ENCODE measurements around the gene SRRM2.

The SRRM2 gene

DNA sequence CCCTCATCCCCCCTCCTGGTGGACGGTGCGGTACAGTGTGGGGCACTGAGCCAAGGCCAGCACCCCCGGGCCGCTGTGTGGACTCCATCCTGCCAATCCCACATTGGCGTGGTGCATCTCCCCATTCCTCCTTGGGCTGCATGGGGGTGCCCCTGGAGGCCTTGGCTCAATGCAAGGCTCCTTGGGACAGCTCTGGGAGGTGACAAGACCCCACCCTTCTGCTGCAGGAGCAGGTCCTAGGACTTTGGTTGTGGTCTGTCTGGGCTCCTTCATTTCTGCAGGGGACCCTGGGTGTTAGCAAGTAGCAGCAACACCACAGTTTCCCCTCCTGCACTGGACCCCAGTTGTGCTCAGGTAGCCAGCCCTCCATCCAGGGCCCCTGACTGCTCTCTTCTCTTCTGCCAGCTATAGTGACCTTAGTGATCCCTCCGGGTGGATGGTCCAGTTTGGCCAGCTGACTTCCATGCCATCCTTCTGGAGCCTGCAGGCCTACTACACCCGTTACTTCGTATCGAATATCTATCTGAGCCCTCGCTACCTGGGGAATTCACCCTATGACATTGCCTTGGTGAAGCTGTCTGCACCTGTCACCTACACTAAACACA, 65.9 kb downstream of the SRRM2 start:
- no peak overlapping the region for H3K9ac ChIP-seq (ENCODE audit: low read length in 2 of 2)
- no peaks in the 10 kb centered on the region for H3K4me1 ChIP-seq (ENCODE audit: control insufficient read depth, insufficient read depth, low read length)
- no peaks in the 10 kb centered on the region for H3K9me3 ChIP-seq (ENCODE audit: control insufficient read depth in 2 of 2, low read length in 2 of 2)
- H3K36me3 ChIP-seq (ENCODE audit: control insufficient read depth in 2 of 2, insufficient read depth in 2 of 2, low read length in 2 of 2) = no peaks in the 10 kb centered on the region
- H3K27me3 ChIP-seq (ENCODE audit: control insufficient read depth in 1 of 2, insufficient read depth in 2 of 2, low read length in 2 of 2) = peaks cover 15 to 16% of the 10 kb centered on the region in 2 donors
- no peak overlapping the region for H3K4me3 ChIP-seq (ENCODE audit: low read length in 2 of 2)
- H3K27ac ChIP-seq (ENCODE audit: low read length) = no peak overlapping the region

DNA sequence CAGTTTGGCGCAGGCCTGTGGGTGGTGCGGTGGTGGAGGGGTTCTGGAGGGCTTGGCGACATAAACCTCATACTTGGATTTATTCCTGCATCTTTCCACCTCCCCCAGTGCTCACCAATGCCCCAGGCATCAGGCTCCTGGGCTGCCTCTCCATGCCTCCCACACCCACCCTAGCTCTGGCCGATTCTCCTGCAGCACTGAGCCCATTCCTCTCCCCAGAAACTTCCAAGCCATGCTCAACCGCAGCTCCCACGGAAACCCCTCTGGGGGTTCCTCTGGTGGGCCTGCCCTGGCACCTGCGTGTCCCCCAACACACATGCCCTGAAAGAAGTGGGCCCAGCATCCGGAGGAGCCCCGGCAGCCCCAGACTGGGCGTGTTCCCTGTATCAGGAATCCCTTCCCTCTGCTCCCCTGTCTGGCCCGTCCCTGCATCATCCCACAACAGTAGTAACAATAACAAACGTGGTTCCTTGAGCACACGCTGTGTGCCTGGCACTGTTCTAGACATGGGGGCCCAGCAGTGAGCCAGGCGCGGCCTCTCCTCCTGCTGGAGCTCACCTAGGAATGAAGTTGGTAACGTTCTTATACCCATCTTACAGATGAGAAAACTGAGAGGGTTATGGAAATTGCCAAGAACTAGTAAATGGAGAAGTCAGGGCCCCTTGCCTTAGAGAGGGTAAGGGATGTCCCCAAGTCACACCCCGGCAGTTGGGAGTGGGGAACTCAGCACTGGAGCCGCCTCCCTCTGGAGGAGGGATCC, 66.9 kb downstream of the SRRM2 start:
- H3K27ac ChIP-seq (ENCODE audit: low read length) = no peak overlapping the region
- H3K36me3 ChIP-seq (ENCODE audit: control insufficient read depth in 2 of 2, insufficient read depth in 2 of 2, low read length in 2 of 2) = no peaks in the 10 kb centered on the region
- H3K4me3 ChIP-seq (ENCODE audit: low read length in 2 of 2) = no peak overlapping the region
- H3K4me1 ChIP-seq (ENCODE audit: control insufficient read depth, insufficient read depth, low read length) = no peaks in the 10 kb centered on the region
- no peaks in the 10 kb centered on the region for H3K9me3 ChIP-seq (ENCODE audit: control insufficient read depth in 2 of 2, low read length in 2 of 2)
- H3K9ac ChIP-seq (ENCODE audit: low read length in 2 of 2) = no peak overlapping the region
- peaks cover 15 to 16% of the 10 kb centered on the region in 2 donors for H3K27me3 ChIP-seq (ENCODE audit: control insufficient read depth in 1 of 2, insufficient read depth in 2 of 2, low read length in 2 of 2)

DNA sequence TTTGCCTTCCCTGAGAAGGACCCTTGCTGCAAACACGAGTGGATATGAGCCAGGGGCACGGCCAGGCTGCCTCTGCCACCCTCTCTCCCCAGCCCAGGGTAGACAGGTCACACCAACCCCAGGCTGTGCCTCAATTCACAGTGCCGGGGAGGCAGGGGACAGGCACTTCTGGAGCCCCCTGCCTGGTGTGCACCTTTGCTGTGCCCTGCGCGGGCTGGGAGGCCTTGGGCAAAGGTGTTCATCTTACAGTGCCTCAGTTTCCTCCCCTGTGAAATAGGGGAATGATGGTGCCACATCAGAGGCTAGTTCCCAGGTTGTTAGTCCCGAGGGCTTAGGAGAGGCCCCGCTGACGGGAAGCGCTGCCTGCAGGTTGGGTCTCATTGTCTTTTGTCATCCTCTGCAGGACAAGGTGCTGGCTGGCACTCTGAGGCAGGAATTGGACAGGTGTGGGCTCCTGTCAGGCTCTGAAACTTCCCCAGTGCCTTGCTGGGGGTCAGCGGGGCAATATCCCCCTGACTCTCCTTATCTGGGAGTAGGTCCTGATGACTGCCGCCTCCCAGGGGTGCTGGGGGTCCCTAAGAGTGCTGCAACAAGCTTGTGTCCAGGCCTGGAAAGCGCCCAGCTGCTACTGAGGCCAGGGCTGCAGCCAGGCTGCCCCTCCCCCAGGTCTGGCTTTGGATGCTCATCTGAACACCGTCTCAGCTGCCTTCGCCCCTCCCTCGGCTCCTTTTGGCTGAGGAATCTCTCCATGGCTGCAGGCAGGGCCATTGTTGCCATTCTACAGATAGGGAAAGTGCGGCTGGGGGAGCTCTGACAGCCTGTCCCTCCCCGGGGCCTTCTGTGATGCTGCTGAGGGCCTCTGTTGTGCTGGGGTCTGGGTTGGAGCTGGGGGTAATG, 67.7 kb downstream of the SRRM2 start:
- Histone ChIP-seq H3K27ac (ENCODE audit: low read length) (no peak overlapping the region), H3K4me1 (ENCODE audit: control insufficient read depth, insufficient read depth, low read length) (no peaks in the 10 kb centered on the region), H3K36me3 (ENCODE audit: control insufficient read depth in 2 of 2, insufficient read depth in 2 of 2, low read length in 2 of 2) (no peaks in the 10 kb centered on the region), H3K4me3 (ENCODE audit: low read length in 2 of 2) (no peak overlapping the region), H3K9ac (ENCODE audit: low read length in 2 of 2) (no peak overlapping the region), H3K9me3 (ENCODE audit: control insufficient read depth in 2 of 2, low read length in 2 of 2) (no peaks in the 10 kb centered on the region), H3K27me3 (ENCODE audit: control insufficient read depth in 1 of 2, insufficient read depth in 2 of 2, low read length in 2 of 2) (peaks cover 11 to 14% of the 10 kb centered on the region in 2 donors)

Measured in stomach smooth muscle (tissue), 2 donors.